Fibroblast of skin of left biceps (primary cell): ENCODE measurements around the gene ZNF136.

Experiments used
- DNase-seq, 2 experiments: peaks; one replicate each; pipeline ENCODE4 v3.0.0-alpha.2; 2013; ENCODE audit warnings: low read depth in 2 of 2

ZNF136 gene

DNA sequence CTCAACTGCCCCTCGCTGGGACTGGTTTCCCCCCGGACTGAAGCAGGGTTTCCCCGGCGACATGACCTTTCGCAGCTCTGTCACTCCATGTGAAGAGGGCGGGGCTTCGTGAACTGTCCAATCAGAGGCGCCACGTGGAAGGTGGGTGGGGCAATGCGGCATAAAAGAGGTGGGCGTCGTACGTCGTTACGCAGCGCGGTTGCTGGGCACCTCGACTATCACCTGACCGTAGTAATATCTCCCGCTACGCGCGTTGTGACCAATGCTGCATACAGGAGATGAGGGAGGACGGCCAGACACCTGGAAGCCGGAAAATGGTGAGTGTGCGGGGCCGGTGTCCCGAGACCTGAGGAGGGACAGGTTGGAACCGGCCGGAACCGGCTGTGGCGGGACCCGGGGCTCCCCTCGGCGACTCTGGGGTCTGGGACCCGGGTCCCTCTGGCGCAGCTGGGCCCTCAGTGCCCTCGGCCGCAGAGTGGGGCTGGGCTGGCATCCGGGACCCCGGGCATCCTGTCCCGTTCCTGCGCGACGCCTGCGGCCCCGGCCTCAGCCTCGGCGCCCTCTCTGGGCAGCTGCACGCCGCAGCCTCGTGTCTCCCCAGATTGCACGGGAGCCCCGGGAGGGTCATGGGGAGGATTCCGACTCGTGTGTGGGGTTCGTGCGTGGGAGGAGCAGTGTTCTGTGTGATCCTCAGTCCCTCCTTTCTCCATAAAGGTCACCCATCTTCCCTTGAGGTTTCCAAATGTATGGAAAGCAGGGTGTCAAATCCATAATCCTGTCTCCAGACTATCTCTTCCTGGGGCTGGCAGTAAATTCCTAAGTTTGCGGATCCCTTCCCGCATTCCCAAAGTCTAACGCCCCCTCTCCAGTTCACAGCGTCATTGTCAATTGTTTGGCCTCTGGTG lies 32.2 kb downstream of the ZNF136 start:
- peak; percentile 6 to 8 for DNase-seq

DNA sequence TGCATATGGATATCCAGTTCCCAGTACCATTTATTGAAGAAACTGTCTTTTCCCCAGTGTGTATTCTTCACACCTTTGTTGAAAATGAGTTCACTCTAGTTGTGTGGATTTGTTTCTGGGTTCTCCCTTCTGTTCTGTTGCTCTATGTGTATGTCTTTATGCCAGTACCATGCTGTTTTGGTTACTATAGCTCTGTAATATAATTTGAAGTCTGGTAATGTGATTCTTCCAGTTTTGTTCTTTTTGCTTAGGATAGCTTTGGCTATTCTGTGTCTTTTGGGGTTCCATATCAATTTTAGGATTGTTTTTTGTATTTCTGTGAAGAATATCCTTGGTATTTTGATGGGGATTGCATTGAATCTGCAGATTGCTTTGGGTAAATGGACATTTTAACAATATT lies 35.2 kb downstream of the ZNF136 start:
- DNase-seq = no peak

DNA sequence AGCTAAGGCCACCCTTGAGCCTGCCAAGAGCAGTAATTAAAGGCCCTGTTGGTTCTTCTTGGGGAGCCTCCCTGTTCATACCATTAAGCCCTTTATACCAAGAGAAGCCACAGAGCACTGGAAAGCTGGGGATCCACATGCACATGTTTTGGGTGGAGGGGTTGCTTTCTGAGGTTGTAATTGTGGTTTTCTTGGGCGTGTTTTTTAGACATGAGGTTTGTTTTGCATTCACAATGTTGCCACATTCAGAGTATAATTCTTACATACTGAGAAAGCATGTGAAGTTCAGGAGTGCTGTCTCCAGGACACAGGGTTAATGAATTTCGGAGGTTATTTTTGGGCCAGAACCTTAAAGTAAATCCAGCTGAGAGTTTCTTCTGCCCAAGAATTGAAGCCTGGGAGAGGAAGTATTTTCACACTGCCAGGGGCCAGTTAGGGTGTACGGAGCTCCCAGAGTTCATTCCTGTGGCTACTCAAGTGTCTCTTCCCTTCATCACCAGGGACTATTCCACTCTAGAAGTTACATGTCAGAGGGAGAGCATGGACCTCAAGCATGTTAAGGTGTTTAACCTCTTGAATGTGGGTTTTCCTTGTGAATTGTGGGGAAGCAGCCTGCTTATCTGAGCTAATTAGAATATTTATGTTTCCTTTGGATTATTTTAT lies 37.0 kb downstream of the ZNF136 start:
- DNase-seq = no peak

DNA sequence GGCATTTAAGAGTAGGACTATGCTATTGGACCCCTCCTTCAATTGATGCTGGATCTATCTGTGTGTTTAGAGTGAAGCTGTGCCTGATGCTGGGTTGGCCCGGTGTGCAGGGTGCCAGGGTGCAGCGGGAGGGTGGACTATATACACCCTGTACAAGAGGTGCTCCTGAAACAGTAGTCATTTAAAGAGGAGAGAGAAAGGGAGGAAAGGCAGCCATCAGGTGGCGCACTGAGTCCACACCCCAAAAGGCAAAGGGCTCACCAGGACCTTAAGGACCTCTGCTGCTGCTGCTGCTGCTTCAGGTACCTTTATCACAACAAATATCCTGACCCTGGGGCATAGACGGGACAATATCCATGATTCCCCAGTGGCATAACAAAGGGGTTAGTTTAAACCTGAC lies 39.4 kb downstream of the ZNF136 start:
- no peak for DNase-seq

DNA sequence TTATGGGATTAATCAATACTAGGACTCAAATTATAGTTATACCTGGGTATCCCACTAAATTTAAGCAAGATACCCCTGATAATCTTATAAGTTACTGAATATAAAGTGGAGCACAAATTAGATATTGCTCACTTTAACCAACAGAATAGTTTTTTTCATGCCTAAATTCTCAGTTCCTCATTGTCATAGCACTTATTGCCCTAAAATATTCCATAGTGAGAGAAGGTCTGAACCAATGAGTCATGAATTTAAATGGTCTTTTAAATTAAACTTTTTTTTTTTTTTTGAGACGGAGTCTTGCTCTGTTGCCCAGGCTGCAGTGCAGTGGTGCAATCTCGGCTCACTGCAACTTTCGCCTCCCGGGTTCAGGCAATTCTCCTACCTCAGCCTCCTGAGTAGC lies 42.4 kb downstream of the ZNF136 start:
- DNase-seq = no peak

DNA sequence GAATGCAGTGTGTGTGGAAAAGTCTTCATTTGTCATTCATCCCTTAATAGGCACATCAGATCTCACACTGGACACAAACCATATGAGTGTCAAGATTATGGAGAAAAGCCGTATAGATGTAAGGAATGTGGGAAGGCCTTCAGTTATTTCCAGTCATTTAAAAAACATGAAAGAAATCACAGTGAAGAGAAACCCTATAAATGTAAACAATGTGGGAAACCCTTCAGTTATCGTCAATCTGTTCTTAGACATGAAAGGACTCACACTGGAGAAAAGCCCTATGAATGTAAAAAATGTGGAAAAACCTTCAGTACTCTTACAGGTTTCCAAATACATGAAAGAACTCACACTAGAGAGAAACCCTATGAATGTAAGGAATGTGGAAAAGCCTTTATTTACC lies 45.3 kb downstream of the ZNF136 start:
- no peak for DNase-seq

DNA sequence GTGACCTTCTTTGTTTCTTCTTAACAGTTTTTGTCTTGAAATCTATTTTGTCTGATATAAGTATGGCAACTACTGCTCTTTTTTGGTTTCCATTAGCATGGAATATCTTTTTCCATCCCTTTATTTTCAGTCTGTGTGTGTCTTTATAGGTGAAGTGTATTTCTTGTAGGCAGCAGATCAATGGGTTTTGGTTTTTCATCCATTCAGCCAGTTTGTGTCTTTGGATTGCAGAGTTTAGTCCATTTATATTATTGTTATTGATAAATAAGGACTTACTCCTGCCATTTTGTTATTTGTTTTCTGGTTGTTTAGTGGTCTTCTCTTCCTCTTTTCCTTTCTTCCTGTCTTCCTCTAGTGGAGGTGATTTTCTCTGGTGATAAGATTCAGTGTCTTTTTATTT lies 54.4 kb downstream of the ZNF136 start:
- DNase-seq = no peak

DNA sequence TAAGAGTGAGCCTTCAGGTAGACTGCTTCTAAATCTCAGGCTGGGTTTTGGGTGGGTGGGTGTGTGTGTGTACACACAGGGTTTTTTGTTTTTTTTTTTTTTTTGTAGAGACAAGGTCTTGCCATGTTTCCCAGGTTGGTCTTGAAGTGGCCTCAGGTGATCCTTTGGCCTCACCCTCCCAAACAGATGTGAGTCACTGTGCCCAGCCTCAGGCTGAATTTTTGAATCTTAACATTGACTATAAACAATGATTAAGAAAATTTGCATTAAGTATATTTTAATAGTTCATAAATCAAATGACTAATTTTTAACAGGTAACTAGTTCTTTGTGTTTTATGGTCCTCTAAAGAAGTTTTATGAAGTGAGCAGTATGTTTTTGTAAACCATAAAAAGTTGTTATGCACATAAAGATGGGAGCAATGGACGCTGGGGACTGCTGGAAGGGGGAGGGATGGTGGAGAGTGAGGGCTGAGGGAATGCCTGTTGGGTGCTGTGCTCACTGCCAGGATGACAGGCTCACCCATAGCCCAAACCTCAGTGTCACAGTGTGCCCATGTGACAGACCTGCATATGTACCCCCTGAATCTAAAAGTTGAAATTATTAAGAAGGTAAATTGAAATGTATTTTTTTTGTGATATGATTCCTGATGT lies 60.2 kb downstream of the ZNF136 start:
- DNase-seq = no peak

DNA sequence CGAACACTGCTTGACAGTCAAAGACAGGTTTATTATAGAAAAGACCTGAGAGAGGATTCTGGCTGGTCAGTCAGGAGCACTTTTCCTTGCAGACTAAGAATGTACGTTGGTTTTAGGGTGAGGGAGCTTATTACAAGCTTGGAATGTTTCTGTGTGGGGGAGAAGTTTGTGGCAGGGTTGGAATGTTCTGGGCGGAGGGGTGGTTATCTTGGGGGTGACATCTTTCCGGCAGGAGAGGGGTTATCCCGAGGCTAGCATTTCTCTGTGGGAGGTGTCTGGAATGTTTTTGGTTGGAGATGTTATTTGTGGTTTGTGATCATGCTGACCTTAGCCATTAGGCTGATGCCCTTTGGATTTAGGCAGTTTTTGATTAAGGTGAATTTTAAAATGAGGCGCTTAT lies 61.8 kb downstream of the ZNF136 start:
- DNase-seq = no peak

DNA sequence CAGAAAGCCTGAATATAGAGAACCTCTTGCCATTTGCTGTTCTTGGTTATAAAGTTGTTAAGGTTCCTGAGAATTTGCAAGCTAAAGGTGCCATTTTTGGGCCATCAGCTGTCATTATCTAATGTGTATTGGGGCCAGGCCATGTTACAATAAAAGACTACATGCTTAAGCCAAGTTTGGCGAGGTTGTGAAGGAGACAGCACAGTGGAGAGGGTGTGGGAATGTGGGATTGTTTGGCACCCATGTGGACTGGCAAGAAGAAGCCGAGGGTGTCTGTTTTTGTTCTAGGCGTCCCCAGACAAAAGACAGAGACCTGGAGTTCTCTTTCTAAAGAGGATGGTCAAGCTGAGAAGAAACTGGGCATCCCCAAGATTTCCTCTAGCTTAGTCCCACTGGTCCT lies 67.1 kb downstream of the ZNF136 start:
- no peak for DNase-seq

DNA sequence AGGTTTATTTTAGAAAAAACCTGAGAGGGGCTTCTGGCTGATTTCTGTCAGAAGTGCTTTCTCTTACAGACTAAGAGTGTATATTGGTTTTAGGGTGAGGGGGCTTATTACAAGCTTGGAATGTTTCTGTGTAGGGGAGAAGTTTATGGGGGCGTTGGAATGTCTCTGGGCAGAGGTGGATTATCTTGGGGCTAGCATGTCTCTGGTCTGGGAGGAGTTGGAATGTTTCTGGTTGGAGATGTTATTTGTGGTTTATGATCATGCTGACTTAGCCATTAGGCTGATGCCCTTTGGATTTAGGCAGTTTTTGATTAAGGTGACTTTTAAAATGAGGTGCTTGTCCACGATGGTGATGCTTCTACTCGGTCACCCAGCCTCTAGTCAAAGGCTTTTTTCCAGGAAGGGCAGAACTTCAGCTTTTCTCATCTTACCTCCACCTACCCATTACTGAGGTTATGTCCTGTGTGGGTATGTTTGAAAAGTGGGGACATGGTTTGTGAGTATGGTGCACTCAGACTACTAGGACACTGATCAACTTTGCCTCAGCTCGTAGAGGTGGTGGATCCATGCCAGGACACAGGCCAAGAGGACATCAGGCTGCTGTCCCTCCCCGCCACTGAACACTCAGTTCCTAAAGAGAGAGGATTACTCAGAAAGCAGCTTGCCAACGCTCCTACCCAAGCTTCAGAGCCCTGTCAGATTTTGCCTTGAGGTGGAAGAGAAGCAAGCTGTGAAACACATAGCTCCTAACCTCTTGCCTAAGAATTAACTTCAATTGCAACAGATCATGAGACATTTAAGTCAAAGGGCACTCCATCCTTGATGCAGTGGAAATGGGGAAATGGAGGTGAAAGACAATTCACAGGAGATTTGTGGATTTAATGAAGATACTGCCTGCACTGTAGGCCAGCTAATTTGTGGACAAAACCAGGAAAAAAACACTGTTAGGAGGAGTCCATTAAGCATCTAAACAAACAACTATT lies 68.1 kb downstream of the ZNF136 start:
- DNase-seq = no peak

DNA sequence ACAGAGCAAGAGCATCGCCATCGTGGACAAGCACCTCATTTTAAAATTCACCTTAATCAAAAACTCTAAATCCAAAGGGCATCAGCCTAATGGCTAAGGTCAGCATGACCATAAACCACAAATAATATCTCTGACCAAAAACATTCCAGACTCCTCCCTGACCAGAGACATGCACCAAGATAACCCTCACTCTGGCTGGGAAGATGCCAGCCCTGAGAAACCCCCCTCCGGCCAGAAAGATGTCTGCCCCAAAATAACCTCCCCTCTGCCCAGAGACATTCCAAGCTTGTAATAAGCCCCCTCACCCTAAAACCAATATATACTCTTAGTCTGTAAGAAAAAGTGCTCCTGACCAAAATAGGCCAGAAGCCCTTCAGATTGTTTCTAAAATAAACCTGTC lies 70.1 kb downstream of the ZNF136 start:
- no peak for DNase-seq

DNA sequence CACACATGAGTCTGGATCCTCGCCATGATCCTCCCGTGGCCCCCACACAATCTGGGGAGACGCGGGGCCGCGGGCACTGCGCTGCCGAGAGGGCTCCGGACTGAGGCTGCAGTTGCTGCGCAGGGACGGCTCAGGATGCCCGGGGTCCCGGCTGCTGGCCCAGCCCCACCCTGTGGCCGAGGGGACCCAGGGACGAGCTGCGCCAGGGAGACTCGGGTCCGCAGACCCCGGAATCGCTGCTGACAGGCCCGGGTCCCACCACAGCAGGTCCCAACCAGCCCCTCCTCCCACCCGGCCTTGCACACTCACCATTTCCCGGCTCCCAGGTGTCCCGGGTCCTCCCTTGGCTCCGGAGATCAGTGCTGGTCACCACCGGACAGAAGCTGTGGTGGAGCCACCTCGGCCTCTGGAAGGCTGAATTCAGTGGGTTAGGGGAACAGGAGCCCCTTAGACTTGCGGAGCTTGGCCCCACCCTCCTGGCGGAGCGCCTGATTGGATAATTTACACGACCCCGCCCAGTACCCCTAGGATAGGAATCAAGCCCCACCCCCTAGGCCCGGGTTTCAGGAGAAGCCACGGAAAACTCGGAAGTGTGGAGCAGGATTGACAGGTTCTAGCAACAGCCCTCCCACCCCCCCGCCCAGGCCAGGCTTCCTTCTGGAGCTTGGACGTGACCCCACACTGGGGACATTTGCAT lies 74.4 kb downstream of the ZNF136 start:
- no peak for DNase-seq
